Transverse colon (tissue), 4 donors: ENCODE results near the gene ARHGAP10.

Source experiments
- EP300 ChIP-seq: sonication (generic); formaldehyde crosslinking; IDR thresholded peaks from one replicate; pipeline ENCODE4 v1.6.1; 2017; ENCODE audit warnings: antibody characterized with exemption, low read depth
- POLR2A ChIP-seq: fragments of 450-650 bp; IDR thresholded peaks from one replicate; pipeline ENCODE4 v1.6.1; 2016; ENCODE audit warnings: antibody characterized with exemption, mild to moderate bottlenecking, moderate library complexity
- POLR2AphosphoS5 ChIP-seq, 3 donors: sonication (generic); formaldehyde crosslinking; IDR thresholded peaks; one replicate each; pipeline ENCODE4 v1.6.1; 2016; ENCODE audit warnings: antibody characterized with exemption in 3 of 3
- TF ChIP-seq, protein P1 (sequence below), 5 experiments: fragments of 200-600 bp in 3 of 5; fragments of 450-650 bp in 2 of 5; sonication (generic) in 3 of 5; IDR thresholded peaks; 1 replicate in 2 of 5; 2 replicates in 3 of 5; pipeline ENCODE4 v1.5.1; 2016 to 2017; ENCODE audit warnings: antibody characterized with exemption in 5 of 5, inconsistent platforms in 3 of 5, mild to moderate bottlenecking in 2 of 5, moderate library complexity in 1 of 5

DNA sequence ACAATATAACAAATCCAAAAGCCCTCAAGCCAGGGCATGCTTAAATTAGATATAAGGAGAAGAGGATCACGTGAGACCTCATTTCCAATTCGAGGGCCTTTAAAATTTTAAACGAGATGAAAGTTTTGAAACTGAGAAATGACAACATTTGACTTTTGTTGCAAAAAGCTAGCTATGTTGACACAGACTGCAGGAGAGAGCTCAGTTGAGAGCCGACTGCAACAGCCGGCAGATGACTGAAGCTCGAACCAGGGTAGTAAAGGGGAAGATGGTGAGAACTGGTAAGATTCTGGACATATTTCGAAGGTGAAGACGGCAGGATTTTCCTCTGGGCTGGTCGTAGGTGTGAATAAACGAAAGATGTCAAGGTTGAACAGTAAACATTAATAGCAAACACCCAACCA is 48.7 kb upstream of the ARHGAP10 start:
- TF ChIP-seq, protein P1, sequence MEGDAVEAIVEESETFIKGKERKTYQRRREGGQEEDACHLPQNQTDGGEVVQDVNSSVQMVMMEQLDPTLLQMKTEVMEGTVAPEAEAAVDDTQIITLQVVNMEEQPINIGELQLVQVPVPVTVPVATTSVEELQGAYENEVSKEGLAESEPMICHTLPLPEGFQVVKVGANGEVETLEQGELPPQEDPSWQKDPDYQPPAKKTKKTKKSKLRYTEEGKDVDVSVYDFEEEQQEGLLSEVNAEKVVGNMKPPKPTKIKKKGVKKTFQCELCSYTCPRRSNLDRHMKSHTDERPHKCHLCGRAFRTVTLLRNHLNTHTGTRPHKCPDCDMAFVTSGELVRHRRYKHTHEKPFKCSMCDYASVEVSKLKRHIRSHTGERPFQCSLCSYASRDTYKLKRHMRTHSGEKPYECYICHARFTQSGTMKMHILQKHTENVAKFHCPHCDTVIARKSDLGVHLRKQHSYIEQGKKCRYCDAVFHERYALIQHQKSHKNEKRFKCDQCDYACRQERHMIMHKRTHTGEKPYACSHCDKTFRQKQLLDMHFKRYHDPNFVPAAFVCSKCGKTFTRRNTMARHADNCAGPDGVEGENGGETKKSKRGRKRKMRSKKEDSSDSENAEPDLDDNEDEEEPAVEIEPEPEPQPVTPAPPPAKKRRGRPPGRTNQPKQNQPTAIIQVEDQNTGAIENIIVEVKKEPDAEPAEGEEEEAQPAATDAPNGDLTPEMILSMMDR (IDR thresholded peaks at IDR 0.05): no peak
- no peak for TF ChIP-seq EP300
- TF ChIP-seq POLR2A: no peak
- TF ChIP-seq POLR2AphosphoS5 (IDR thresholded peaks at IDR 0.05): peak in 1 of 3 donors; percentile 15
